GM19328 (cell line): ENCODE results near the gene CCDC127.

Experiments
- ATAC-seq: cut with Tn5 transposase; IDR thresholded peaks from one replicate; pipeline ENCODE4 v1.9.1; 2021; ENCODE audit warnings: mild to moderate bottlenecking, moderate library complexity; ENCODE audit not compliant: unreplicated experiment

The CCDC127 gene

GRCh38 chr5:191036-191948 lies 26.7 kb downstream of the CCDC127 start, which contains the start of gene LRRC14B:
TSS of gene LRRC14B (plus strand) at chr5:191495. CDS start at chr5:191539, 44 bp downstream.
- peak; percentile 48 for ATAC-seq

DNA sequence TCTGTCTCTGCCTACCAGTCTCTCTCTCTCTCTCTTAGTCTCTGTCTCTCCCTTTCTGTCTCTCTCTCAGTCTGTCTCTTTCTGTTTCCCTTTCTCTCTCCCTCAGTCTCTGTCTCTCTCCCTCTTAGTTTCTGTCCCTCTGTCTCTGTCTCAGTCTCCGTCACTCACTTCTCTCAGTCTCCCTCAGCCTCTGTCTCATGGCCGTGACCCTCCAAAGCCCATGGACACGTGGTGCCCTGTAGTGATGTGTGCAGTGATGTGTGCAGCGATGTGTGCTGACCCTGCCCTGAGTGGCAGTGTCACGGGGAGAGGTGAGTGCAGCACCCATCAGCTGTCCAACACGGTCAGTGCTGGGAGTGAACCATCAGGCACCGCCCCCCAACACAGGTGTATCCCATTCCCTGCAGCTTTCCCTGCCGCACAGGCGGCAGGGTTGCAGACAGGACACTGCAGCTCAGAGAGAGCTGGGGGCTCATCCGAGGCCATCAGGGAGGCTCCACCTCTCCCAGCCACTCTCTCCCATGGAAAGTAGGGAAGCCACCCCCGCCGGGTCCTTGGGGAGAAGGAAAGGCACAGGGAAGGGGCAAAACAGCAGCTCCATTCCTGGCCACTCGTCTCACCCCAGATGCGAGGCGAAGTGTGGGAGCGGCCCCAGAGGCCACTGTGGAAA lies 27.5 kb downstream of the CCDC127 start:
- ATAC-seq, result no peak

GRCh38 chr5:189976-190365 lies 28.0 kb downstream of the CCDC127 start:
- no peak for ATAC-seq

DNA sequence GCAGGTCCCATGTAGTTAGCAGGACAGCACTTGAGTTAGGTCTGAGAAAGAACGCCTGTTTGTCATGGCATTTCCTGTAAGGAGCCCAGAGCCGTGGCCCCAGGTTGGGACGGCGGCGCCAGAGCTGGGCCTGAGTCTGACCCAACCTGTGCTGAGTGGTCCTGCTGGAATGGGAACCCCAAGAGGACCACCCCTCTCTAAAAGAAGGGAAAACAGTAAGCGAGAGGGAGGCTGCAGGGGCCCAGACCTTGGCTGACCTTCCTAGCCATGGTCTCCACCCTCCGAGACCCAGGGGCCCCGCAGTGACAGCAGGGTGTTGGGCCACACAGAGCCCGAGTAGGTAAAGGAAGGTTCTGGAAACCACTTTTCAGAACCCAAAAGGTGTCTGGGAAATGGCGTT lies 28.5 kb downstream of the CCDC127 start:
- no peak for ATAC-seq

DNA sequence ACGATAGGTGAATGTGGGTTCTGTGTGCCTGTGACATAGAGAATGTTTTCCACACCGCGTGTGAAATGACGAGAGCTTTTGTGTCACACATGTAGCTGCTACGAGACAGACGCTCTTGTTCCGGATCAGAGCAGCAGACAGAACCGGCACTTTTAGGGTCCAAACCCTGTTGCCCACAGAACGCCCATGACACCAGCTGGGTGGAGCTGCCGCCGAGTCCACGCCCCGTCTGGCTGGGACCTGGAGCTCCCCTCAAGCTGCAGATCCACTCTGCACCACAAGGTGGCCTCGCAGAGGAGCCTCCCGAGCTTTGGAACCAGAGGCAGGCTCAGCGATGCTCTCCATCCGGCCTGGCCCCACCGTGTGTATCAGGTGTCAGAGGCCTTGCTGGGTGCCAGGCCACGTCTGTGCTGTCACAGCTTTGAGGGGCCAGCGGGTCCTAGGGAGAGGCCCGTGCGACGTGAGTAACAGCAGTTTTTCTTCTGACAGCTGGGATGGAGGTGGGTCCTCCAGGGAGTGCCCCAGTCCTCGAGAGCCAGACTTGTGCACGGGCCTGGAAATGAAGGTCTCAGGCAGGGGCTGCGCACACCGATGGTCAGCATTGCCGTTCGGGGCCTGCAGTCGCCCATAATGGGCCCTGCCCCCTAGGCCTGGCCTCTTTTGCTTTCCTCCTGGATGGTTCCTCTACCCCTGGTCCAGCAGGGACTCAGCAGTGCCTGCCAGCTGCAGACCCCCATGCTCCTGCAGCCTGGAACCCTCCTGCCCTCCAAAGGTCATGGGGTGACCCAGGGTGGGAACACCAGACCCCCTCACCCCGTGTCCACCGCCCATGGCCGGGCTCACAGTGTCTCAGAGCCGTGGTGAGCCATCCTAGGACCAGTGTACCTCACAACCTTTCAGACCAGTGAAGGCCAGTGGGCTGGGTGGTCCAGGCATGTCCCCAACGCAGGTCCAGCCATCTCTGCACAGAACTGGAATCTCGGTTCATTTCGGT lies 29.2 kb downstream of the CCDC127 start:
- ATAC-seq, result peak; percentile 72

DNA sequence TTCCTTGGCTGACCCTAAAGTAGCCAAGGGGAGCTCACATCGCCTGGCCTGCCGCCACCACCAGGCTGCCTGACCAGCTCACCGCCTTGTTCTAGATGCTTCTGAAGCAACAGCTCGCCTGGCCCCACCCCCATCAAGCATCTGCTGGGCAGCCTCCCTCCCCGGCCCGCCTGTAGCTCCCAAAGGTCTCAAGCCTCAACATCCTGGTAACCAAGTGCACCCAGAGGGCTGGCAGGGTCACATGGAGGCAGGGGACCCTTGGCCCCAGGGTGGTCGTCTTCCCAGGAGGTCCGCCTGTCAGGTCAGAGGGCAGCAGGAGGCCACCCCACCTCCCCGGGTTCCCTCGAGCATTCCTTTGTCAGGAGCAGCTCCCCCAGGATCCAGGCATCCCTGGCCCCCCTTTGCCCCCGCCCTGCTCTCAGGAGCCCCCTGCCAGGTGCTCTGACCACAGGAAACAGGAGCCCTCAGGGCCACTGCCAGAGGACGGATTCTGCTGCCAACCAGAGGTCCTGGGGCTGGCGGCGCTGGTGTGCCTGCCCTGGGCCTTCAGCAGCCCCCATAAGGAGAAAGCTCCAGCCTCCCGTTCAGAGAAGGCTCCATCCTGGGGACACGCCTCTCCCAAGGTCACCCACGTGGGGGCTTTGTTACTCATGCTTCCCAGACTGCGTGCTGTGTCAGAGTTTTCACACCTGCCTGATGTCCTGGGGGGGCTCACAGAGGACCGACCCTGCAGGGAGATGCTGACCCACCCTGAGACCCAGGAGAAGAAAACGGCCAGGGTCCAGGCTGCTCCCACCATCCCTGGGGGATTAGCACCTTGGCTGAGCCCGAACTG lies 30.1 kb downstream of the CCDC127 start:
- no peak for ATAC-seq

DNA sequence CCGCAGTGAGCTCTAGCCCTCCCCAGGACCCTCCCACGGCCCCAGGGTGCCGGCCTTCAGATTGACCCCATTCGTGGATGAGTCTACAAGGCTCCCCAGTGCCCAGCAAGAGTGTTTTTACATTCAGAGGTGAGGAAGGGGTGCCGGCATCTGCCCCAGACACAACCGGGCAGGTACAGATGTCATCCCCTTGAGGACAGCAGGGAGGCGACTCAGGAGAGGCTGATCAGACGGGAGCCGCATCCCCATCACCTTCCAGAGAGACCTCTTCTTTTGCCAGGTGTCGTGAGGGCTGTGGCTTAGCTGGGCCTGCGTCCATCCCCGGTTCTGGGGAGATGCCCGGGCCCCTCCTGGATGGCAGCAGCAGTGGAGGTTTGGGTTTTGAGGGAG lies 30.9 kb downstream of the CCDC127 start:
- no peak for ATAC-seq

GRCh38 chr5:186091-187041 lies 31.6 kb downstream of the CCDC127 start:
- no peak for ATAC-seq

GRCh38 chr5:185095-186070 lies 32.6 kb downstream of the CCDC127 start:
- no peak for ATAC-seq

- no peak for ATAC-seq
Observed at GRCh38 chr5:184471-184870, 33.5 kb downstream of the CCDC127 start.

GRCh38 chr5:182126-182525 lies 35.8 kb downstream of the CCDC127 start:
- no peak for ATAC-seq

GRCh38 chr5:181566-181965 lies 36.4 kb downstream of the CCDC127 start:
- ATAC-seq, result no peak

GRCh38 chr5:181160-181559 lies 36.8 kb downstream of the CCDC127 start:
- no peak for ATAC-seq

GRCh38 chr5:180286-180918 lies 37.6 kb downstream of the CCDC127 start:
- ATAC-seq, result no peak

DNA sequence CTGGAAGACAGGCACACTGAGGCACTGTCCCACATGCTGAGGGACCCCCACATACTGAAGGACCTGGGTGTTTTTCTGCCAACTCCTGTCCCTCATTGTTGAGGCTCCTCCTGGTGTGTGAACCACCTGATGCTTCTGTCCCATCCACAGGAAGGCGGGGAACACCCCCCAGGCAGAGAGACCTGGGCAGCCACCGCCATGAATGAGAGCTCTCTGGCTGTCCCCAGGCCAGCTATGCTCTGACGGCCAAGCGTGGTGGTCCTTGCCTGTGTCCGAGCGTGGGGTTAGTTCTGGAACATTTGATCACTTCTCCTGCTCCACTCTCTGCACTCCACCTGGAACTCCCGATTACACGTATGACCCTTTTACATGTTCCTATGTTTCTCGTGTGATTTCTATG lies 38.6 kb downstream of the CCDC127 start:
- ATAC-seq, result no peak

DNA sequence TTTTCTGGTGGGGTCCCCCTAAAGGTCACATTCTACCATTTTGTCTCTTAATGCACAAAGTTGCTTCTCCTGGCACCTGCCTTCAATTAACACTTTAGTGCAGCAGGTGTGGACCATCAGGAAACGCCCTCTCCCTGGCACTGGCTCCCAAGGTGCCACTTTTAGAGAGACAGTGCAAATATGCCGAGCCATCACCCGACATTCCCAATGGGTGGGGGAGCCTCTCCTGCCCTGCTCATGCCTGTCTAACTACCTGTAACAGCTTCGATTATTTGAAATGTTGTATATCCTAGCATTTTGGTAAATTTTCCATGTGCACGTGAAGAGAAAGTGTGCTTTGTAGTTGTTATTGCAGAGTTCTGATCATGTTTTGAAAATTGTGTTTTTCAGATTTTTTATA lies 39.8 kb downstream of the CCDC127 start:
- ATAC-seq, result no peak

DNA sequence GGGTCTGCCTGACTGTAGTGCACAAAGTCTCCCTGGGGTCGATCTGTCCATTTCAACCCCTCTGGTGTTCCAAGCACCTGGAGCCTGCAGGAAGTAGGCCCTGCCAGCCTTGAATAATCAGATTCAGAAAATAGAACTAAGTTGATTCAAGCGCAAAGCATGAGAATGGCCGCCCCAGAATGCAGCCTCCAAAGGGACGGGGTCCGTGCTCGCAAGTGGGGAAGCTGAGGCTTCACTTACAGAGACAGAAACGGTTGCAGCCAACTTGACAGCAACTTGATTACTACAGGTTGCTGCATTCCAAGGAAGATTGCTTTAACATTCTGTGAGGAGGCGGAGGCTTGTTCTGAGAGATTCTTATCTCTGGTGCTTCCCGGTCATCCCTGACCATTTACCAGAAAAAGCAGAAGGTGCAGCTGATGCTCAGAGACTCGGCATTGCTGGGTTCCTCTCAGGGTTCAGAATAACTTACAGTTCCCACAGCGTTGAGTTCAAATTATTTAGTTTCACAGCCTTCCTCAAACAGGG lies 41.6 kb downstream of the CCDC127 start:
- no peak for ATAC-seq
